Measurements from ENCODE around the gene NAP1L4. TPM values are rescaled to one million over a fixed set of nuclear protein-coding genes. Genes with fewer than 3 reads are reported as not detected.

Gene NAP1L4
- total RNA-seq, 1 experiment from 2014 or later: 212 TPM

DNA sequence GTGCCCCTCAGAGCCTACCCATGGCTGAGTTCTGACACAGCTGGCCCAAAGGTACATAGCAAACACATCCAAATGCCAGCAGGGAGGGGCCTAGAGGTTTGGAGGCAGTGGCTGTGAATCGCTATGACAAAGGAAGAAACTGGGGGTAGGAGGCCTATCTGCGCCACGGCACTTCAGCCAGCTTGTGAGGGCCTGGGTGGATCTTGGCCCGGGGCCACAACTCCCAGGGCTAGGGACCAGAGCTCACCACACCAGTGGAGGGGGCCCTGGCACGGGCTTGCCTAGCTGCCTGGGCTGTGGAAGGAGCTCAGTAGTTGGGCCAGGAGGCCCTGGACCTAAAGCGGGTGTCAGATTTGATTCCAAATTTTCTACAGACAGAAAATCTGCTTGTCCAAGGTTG is 9.4 kb upstream of the NAP1L4 start:
- Histone ChIP-seq H3K27me3 (ENCODE audit: insufficient read depth, low read length) (no peaks in the 10 kb centered on the region), H2AK5ac (ENCODE audit: insufficient read length, low read length) (no peak overlapping the region), H2BK15ac (ENCODE audit: low read depth, low read length) (no peak overlapping the region), H3K27ac (ENCODE audit: insufficient read length, low read depth, low read length) (no peak overlapping the region), H2BK12ac (ENCODE audit: insufficient read length, low read depth, low read length) (no peak overlapping the region), H3K18ac (ENCODE audit: insufficient read length, low read depth, low read length) (no peak overlapping the region), H3K79me1 (ENCODE audit: insufficient read depth, low read depth, low read length, poor library complexity, severe bottlenecking) (no peaks in the 10 kb centered on the region), H3K23me2 (ENCODE audit: insufficient read length, low read depth, low read length, poor library complexity, severe bottlenecking) (no peaks in the 10 kb centered on the region), H3K23ac (ENCODE audit: insufficient read length, low read depth, low read length) (no peak overlapping the region), H3K4ac (ENCODE audit: low read depth, low read length) (no peak overlapping the region), H3K9ac (ENCODE audit: extremely low read depth, insufficient read length, low read length) (no peak overlapping the region), H3K9me3 (ENCODE audit: control insufficient read depth, low read depth, low read length) (no peaks in the 10 kb centered on the region), H3K4me1 (ENCODE audit: insufficient read depth, low read length) (no peaks in the 10 kb centered on the region), H4K5ac (ENCODE audit: insufficient read length, low read depth, low read length) (no peak overlapping the region), H2BK120ac (ENCODE audit: low read depth, low read length, poor library complexity, severe bottlenecking) (no peak overlapping the region), H3K14ac (ENCODE audit: insufficient read depth, low read length) (no peak overlapping the region), H2BK20ac (ENCODE audit: low read depth, low read length, poor library complexity, severe bottlenecking) (no peak overlapping the region), H3K79me2 (ENCODE audit: insufficient read depth, low read length) (no peaks in the 10 kb centered on the region), H2BK5ac (ENCODE audit: insufficient read length, low read length) (no peak overlapping the region), H4K20me1 (ENCODE audit: control insufficient read depth, insufficient read depth, insufficient read length) (no peaks in the 10 kb centered on the region), H3K56ac (ENCODE audit: insufficient read length, low read depth, low read length) (no peak overlapping the region), H3K4me2 (ENCODE audit: insufficient read depth, insufficient read length, low read length) (no peak overlapping the region), H2AFZ (ENCODE audit: low read length) (no peak overlapping the region), H4K8ac (replicated peaks; ENCODE audit: insufficient read length, low read depth, low read length) (no peak overlapping the region), H3T11ph (ENCODE audit: low read length) (no peak overlapping the region), H4K91ac (ENCODE audit: insufficient read length, low read depth, low read length) (no peak overlapping the region)
- TF ChIP-seq, protein P1, sequence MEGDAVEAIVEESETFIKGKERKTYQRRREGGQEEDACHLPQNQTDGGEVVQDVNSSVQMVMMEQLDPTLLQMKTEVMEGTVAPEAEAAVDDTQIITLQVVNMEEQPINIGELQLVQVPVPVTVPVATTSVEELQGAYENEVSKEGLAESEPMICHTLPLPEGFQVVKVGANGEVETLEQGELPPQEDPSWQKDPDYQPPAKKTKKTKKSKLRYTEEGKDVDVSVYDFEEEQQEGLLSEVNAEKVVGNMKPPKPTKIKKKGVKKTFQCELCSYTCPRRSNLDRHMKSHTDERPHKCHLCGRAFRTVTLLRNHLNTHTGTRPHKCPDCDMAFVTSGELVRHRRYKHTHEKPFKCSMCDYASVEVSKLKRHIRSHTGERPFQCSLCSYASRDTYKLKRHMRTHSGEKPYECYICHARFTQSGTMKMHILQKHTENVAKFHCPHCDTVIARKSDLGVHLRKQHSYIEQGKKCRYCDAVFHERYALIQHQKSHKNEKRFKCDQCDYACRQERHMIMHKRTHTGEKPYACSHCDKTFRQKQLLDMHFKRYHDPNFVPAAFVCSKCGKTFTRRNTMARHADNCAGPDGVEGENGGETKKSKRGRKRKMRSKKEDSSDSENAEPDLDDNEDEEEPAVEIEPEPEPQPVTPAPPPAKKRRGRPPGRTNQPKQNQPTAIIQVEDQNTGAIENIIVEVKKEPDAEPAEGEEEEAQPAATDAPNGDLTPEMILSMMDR (conservative IDR thresholded peaks at IDR 0.05): no peak
- peaks cover 44 to 68% (median 57%) of the 10 kb centered on the region in 3 experiments; a peak in 6 of 7 replicates for H3K36me3 Mint-ChIP-seq (ENCODE audit: insufficient read depth in 1 of 3, low read depth in 3 of 3)
- no peak overlapping the region for H3K4me3 Mint-ChIP-seq
- H3K27me3 Mint-ChIP-seq (ENCODE audit: low read depth): no peaks in the 10 kb centered on the region
- H3K27ac Mint-ChIP-seq: peak overlapping the region in 1 of 3 experiments; percentile 86; a peak in 1 of 7 replicates
- H3K4me1 Mint-ChIP-seq: peaks cover 13 to 16% of the 10 kb centered on the region in 2 experiments
- DNase-seq: no peak
- H3K9me3 Mint-ChIP-seq: no peaks in the 10 kb centered on the region
- WGBS (ENCODE audit: extremely low coverage, insufficient read length, low lambda C conversion rate): no CpG with 5 or more reads among the region's 6 CpGs

Data from H9 (cell line).